IPS DF 19.7 (cell line): ENCODE results near the gene EYS.

ENCODE experiments used
- DNase-seq: peaks from one replicate; pipeline ENCODE4 v3.0.0-alpha.2; 2013; ENCODE audit warnings: low read depth, low spot score

EYS gene

DNA sequence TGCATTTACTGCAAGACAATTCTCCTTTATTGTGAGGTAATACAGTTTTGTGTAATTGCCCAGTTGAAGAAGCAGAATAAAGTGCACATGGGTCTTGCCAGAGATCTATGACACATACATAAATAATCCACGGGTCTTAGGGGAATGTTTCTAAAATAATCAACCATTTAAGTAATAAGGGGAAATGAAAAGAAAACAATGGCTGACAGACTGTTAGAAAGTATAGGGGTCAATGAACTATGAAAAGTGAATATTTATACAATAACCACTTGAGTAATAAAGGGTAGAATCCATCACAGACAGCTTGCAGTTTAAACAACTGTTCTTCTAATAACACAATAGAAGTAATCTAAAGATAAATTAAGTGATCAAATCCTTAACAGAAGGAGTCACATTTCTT, 477.2 kb downstream of the EYS start:
- DNase-seq = no peak

DNA sequence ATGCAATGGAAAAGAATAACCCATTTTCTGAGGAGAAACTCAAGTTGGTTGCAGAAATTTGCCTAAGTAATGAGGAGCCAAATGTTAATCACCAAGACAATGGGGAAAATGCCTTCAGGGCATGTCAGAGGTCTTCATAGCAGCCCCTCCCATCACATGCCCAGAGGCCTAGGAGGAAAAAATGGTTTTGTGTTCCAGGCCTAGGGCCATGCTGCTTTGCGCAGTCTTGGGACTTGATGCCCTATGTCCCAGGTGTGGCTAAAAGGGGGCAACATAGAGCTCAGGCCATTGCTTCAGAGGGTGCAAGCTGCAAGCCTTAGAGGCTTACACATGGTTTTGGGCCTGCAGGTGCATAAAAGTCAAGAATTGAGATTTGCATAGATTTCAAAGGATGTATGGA, 485.9 kb downstream of the EYS start:
- DNase-seq = no peak

DNA sequence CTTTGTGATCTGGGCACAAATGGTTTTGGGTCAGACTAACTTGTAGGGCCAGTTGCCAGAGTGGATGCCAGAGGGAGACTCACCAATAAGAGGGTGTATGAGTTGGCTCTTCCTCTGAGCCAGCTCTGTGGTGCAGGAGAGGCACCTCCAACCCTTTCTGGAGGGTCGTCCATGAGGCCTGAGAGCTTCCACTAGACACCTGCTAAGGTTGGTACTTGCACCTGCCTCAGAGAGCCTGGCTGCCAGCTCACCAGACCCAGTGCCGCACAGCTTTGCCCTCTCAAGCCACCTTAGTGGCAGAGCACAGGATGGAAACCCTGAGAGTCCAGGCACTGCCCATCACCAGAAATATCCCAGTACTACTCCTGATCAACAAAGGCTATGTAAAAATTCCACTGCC, 504.3 kb downstream of the EYS start:
- DNase-seq = no peak

DNA sequence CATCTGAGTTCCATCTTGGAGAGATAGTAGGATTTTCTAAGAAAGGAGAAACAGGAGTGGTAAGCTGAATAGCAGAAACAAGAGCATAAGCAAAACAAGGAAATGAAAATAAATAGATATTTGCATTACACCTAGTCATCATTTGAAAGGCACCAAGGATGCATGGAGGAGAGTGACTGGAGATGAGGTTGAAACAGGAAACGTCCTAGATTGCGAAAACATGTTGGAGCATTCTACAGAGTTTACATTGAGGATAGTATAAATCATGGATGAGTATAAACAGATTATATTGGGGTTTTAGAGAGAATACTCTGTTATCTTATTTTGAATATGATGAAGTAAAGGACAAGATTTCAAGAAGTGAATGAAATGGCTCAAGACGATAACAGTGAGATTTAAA, 507.3 kb downstream of the EYS start:
- no peak for DNase-seq

DNA sequence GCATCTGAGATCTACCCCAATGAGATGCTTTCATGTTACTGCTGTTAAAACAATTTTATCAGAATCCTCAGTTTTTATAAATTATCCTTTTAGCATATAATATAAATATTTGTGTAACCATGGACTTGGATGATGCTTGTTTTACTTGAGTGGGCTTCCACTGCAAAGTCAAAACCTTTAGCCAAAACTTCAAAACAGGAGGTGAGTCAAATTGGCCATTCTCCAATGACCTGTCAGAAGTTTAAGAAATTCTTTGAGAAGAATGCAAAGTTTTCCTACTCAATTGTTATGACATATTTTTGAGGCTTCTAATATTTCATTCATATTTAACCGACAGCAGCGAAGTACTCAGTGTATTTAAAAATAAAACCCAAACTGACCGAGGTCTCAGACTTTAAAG, 507.9 kb downstream of the EYS start:
- DNase-seq = no peak

DNA sequence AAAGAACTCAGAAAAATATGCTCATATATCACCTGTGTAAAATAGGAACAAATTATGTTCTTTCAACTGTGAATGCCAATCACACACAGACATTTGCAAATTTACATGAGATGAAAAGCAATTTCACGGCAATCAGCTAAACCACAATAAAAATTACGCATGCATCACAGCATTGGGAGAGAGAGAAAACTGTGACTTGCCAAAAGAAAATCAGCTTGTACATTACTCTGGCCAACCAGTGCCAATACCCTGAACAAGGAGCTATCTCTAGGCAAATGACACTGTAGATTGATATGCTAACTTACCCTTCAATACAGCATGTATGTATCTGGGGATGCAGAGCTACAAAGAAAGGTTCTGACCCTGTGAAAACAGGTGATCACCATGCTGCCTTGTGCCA, 515.6 kb downstream of the EYS start:
- DNase-seq = no peak

DNA sequence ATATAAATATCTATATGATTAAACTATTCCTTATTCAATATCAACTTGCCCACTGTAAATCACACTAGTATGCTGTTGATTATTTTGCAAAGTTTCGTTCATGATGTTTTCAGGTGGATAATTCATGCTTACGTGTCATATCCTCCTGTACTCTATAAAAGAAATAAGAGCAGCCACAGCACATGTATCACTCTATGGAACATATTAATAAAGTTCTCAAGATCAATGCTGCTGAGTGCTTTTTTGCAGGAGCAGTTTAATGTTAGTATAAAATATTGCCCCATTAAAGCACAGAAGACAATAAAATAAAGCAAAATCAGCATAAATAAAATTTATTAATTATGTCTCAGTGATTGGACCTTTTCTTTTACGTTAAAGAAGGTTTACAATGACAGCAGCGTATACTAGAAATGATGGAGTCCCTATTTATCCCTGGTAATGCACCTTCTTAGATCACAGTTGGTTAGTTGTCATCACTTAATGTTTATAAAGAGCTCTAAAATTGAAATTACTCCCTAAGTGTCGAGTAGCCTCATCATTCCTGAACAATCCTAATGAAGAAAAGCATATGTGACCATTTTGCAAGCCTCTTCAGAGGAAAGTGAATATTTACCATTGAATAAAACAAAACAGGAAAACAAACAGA, 517.7 kb downstream of the EYS start:
- DNase-seq = no peak

DNA sequence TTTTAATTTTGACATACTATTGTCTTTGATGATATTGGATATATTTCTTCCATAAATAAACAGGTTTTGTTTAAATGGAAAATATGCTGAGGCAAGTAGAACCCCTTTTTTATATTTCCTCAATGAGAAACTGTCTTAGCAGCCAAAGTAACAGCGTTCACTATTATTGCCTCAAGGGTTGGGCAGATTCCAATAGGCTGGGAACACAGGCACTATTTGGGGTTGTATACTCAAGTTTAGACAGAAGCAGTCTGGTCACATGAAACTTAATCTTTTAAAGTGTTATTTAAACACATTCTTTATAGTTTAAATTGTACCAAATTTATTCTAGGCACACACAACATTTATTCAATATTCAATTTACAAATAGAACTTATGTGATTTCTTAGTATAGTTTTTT, 520.2 kb downstream of the EYS start:
- DNase-seq = no peak

DNA sequence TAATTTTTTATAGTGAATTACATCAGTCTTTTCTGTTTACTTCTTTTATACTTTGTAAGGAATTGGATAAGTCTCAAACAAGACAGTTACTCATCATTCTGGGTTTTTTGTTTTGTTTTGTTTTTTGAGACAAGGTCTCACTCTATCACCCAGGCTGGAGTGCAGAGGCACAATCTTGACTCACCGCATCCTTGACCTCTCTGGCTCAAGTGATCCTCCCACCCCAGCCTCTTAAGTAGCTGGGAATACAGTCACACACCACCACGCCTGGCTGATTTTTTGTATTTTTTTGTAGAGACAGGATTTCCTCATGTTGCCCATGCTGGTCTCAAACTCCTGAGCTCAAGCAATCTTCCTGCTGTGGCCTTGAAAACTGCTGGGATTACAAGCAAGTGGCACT, 524.3 kb downstream of the EYS start:
- no peak for DNase-seq

DNA sequence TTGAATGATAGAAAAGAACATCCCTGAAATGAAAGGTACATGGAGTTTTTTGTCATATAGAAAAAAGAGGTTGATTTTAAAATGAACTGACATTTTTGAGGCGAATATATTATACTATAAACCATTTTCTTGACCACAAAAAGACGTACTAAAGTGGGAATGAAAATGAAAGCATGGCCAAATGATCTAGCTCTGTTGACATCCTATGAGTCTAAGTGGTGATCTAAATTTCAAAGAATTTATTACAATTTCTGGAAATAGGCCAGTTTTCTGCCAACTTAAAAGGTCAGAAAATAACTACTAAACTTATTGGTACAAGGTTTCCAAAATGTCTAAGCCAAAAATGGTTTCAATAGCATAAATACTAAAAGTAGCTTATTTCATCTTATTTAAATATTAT, 536.8 kb downstream of the EYS start:
- DNase-seq = no peak

DNA sequence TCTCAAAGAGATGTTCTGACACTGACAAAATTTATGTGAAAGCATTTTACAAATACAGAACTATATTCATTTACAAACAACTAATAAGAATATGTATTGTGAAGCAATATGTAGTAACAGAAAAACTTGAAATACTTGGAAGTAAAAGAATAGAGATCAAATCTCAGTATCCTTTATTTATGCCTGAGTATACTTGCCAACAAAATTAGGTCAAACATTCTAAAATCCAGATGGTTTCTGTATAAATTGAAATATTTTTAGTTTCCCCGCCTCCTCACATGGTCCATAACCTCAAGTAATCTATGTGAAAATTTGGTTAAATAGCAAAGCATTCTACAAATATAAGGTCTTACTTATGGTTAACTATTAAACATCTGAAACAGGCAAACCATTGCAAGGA, 545.4 kb downstream of the EYS start:
- no peak for DNase-seq

DNA sequence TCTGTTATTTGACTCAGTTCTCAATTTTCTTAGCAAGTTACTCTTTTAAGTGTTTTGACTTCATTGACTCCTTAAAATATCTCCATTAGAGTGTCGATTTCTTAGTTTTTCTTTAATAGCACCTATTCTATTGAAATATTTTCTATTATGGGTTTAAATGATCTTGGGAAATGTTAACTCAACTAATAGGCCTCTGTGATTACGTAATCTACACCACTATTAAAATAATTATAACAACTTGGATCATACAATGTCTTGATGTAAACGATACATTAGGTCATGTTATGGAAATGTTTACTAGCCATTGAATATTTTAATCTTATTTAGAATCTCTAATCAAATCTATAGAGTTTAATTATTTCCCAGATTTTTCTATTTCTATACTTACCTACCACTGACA, 550.0 kb downstream of the EYS start:
- no peak for DNase-seq

DNA sequence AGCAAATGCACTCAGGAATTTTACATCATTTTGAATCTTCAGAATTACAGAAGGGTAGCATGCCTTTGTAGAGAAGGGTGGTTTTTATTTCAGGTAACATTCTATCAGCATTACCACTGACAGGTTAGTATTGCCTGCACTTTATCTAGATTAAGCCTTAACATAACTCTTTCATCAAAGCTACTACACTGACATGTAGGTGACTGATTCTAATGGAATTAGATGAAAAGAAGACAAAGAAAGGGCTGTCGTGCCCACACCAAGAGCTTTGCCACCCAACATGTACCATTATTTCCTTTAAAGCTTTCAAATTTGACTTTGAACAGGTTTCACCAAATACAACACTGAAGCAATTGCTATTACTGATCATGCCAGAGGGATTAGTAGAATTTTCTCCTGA, 551.9 kb downstream of the EYS start:
- no peak for DNase-seq

DNA sequence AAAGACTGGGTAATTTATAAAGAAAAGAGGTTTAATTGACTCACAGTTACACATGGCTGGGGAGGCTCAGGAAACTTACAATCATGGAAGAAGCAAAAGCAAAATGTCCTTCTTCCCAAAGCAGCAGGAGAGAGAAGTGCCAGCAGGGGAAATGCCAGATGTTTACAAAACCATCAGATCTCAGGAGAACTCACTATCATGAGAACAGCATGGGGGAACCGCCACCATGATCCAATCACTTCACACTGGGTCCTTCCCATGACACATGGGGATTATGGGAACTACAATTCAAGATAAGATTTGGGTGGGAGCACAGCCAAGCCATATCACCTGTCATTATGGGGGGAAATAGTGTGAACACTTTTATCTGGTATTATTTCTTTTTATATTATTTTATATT, 557.2 kb downstream of the EYS start:
- DNase-seq = no peak

DNA sequence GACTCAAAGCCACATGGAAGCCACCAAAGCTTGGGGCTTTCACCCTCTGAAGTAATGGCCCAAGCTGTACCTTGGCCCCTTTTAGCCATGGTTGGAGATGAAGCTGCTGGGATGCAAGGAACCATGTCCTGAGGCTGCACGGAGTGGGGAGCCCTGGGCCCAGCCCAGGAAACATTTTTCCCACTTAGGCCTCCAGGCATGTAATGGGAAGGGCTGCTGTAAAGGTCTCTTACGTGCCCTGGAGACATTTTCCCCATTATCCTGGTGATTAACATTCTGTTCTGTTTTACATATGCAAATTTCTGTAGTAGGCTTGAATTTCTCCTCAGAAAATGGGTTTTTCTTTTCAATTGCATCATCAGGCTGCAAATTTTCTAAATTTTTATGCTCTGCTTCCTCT, 558.2 kb downstream of the EYS start:
- DNase-seq = no peak

DNA sequence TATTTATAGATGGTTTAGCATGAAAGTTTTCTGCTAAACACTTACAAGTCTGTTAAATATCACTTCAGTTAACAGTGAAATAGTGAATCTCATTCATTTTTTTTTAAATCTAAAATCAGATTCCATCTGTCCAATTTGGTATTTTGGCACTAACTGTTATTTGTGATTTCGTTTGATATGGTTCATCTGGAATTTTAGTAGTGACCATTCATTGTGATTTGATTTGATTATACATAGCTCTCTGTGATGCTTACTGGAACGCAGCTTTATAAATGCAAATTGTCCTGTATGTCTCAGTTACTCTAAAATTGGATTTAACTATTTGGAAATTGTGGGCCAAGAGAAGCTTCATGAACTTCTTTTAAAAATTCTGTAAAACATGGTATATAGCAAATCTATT, 571.5 kb downstream of the EYS start:
- no peak for DNase-seq

DNA sequence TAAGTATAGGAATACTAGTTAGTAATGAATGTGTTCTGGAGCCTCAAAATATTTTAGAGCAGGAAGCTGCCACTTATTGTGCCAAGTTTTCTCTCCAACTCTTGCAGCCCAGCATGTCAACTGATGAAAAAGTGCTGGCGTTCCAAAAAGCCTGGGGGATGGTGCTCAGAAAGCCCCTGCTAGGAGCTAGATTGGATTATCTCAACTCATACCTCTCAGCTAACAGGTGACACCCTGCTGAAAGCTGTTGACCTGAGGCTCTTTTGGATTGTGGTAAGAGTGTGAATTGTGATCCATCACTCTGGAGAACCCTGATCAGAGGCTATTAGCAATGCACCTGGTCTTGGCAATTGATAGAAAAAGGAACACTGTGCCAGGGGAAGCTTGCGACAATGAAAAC, 580.4 kb downstream of the EYS start:
- no peak for DNase-seq

DNA sequence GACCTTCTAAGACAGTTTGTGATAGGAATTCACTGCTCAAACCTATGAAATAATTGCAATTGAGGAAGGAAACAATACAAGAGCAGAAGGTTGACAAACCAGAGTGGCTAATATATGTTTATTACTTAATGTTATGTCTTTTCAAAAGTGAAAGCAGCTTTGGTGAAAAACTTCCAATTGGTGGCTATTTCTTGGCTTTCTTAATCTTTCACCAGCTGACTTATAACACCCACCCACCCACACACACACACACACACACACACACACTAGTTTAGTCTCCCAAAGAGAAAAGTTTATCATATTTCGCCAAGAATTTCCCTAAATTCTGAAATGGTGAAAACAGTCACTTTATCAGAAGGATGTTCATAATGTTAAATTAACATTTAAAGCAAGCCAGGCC, 583.5 kb downstream of the EYS start:
- no peak for DNase-seq

DNA sequence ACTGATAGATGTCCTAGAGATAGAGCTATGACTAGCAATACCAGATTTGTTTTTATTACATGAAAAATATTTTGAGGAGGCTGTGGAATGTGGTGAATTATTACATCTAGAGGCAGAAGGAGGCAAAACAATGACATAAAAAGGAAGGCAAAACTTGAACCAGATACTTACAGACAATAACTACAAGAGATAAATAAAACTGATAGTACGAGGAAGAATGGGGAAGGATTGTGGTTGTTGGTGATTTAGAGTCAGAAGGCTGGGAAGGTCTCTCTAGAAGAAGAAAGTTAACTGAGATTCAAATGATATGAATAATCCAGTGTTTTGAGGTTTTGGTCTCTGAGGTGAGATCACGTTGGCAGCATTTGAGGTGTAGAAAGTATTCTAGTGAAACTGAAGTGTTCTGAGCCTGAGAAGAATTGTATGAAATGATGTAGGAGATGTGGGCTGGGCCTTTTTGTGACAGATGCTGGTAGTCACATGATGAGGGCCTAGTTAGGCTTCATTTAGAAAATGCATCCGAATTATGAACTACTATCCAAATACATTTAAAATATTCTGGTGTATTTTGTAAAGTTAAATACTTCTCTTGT, 589.1 kb downstream of the EYS start:
- no peak for DNase-seq

DNA sequence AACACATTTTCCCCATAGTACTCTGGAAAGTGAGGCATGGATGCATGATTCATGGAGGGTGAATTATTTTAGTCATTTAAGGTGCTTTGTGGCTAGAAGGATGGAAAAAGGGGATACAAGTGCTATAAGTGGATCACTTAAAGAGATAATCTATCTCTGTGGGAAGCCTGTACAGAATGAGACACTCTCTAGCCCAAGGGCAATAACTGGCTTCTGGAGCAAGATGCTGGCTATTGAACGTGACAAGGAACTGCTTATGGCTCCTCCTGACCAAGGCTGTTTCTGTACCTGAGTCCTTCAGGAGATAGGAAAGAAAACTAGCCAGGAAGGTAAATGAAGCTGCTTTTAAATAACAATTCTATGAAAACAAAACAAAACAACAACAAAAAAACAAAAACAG, 590.7 kb downstream of the EYS start:
- DNase-seq = no peak

DNA sequence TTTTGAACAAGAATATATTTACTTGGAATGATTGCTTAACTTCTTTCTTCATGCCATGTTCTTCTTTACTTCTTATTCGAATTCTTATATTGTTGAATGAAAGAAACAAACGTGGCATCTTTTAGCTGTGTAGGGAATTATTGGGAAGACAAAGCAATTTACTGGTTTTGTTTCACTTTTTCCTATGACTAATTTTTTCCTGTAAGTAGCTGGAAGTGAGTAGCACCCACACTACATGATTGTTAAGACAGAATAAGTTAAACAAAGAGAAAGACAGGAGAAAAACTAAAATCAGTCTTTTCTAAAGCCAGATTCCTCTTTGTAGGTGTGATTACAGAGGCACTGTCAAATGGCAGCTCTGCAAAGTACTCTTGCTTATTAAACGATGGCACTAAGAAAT, 593.4 kb downstream of the EYS start:
- DNase-seq = no peak

DNA sequence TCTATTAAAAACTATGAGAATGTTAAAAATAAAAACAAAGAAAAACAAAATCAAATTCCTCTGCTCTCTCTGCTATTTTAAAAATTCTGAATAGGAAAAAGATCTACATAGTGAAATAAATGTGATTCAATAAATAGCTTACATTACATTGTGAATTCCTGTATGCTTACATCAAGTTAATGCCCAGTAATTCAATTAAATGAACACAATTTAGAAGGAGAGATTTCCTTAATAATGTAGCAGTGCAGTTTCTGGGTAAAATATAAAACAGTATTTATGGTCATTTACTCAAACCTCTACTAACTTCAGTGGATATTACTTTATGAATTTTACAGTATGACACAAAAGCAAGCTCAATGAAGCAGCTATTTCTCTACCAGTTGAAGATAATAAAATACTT, 594.6 kb downstream of the EYS start:
- DNase-seq = no peak

DNA sequence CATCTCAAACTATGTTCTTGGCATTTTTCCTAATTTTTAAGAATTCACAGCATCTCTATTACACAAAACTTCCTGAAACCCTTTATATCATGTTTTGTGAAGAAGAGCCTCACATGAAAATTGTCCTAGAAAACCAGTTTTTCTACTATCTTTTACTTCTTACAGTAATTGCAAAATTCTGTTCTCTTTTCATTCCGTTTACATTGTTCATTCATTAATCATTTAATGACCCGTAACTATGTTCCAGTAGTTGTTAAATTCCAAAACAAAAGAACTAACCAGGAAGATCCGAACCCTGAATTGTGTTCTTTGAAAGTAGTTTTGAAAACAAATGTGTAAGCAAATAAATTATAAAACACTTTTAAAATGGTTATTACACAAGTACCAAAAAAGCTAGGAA, 597.0 kb downstream of the EYS start:
- DNase-seq = no peak

DNA sequence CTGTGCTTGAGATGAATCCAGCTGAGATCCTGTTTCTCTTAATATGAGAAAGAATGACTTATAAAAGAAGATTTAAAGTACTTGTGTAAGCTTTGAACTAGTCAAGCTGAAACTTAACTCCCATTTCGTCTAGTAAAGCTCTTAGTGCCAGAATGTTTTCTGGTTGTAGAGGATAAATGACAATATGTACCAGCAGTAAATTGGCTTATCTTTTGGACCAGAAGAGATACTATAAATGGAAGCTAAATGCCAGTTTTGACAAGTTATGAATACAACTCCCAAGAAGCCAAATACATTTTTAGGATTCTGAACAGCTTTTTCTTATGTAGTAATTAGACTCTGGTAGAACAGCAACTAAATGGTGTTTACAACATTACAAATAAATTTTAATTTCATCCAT, 608.7 kb downstream of the EYS start:
- no peak for DNase-seq
